ENCODE data around the gene IQCK. TPM values are rescaled to one million over a fixed set of nuclear protein-coding genes. Genes with fewer than 3 reads are reported as not detected.
A peak's percentile ranks its signal among the peaks of the same experiment; 100 is the strongest.

IQCK gene
- total and polyA plus RNA-seq, 2 donors (not counting 3 experiments of a cell fraction or from before 2014, with no cell fraction given): 17.2 to 18.1 TPM

GRCh38 chr16:19883296-19883965, 165.4 kb downstream of the IQCK start:
- Histone ChIP-seq H3K9me3 (replicated peaks; ENCODE audit: control insufficient read depth, insufficient read depth, low read length) (no peaks in the 10 kb centered on the region), H3K36me3 (ENCODE audit: control insufficient read depth in 2 of 2, extremely low read depth in 1 of 2, insufficient read depth in 2 of 2, low read length in 2 of 2) (no peaks in the 10 kb centered on the region), H3K9ac (replicated peaks; ENCODE audit: extremely low read depth, insufficient read depth, low read length) (peak overlapping the region; percentile 4), H3K4me3 (replicated peaks in 1 of 3; ENCODE audit: insufficient read depth in 1 of 3, low read depth in 1 of 3, low read length in 3 of 3) (peak overlapping the region in 2 of 3 experiments; percentile 28 to 83), H3K79me2 (ENCODE audit: control insufficient read depth, insufficient read depth, low read length) (no peaks in the 10 kb centered on the region), H4K20me1 (replicated peaks; ENCODE audit: control insufficient read depth, extremely low read depth, insufficient read depth, low read length) (no peaks in the 10 kb centered on the region), H3K4me1 (ENCODE audit: control insufficient read depth, extremely low read depth, insufficient read depth, low read length) (peaks cover 21% of the 10 kb centered on the region), H3K4me2 (ENCODE audit: insufficient read depth, low read length) (peak overlapping the region; percentile 43), H3K27ac (ENCODE audit: insufficient read depth, low read depth, low read length) (no peak overlapping the region), H2AFZ (ENCODE audit: low read depth, low read length) (peak overlapping the region; percentile 52), H3K27me3 (ENCODE audit: control insufficient read depth in 2 of 2, insufficient read depth in 2 of 2, low read length in 2 of 2) (peaks cover 1 to 12% of the 10 kb centered on the region in 2 experiments), H3K9me1 (replicated peaks; ENCODE audit: control insufficient read depth, extremely low read depth, insufficient read depth, low read length) (no peaks in the 10 kb centered on the region)
- ChIA-PET CTCF (interaction anchor here (0.9 to 8.5 kb wide), 15 partner anchors 15 to 299 kb away, joined by 3 to 251 read pairs (median 4); partner anchors contain the start of genes IQCK and KNOP1), POLR2A (interaction anchor here (0.6 kb wide), 1 partner anchor 202 kb away, joined by 7 read pairs; no protein-coding TSS in a partner anchor)
- dilution Hi-C loops (cut with MboI; ENCODE audit: extremely low pct_ligation_motif_present, low sequenced_read_pairs): no loop called here
- BruUV-seq (replicated peaks): TSS peak; percentile 9
- FAIRE-seq: no peak
- intact Hi-C loops (cut with micrococcal nuclease): no loop called here
- peak; percentile 31 for DNase-seq (ENCODE audit: low read depth, low spot score)
- no peak for TF ChIP-seq MYC (IDR thresholded peaks at IDR 0.05; ENCODE audit: low read depth, low read length)
- peak; percentile 78 for TF ChIP-seq EZH2 (IDR thresholded peaks at IDR 0.05; ENCODE audit: borderline replicate concordance, low read depth, low read length, severe bottlenecking)
- no peak for TF ChIP-seq POLR2AphosphoS5 (IDR thresholded peaks at IDR 0.05; ENCODE audit: insufficient read depth, low read depth, low read length)

GRCh38 chr16:19883966-19884485, 166.0 kb downstream of the IQCK start:
- H3K4me3 ChIP-seq (replicated peaks in 1 of 3; ENCODE audit: insufficient read depth in 1 of 3, low read depth in 1 of 3, low read length in 3 of 3): peak overlapping the region in 2 of 3 experiments; percentile 29 to 83
- dilution Hi-C loops (cut with MboI; ENCODE audit: extremely low pct_ligation_motif_present, low sequenced_read_pairs): no loop called here
- FAIRE-seq (no peak), DNase-seq (ENCODE audit: low read depth, low spot score) (peak; percentile 15)
- H3K27me3 ChIP-seq (ENCODE audit: control insufficient read depth in 2 of 2, insufficient read depth in 2 of 2, low read length in 2 of 2): peaks cover 1 to 12% of the 10 kb centered on the region in 2 experiments
- peaks cover 21% of the 10 kb centered on the region for H3K4me1 ChIP-seq (ENCODE audit: control insufficient read depth, extremely low read depth, insufficient read depth, low read length)
- ChIA-PET CTCF (interaction anchor here (0.6 to 8.5 kb wide), 21 partner anchors 15 to 300 kb away, joined by 3 to 251 read pairs (median 3); partner anchors contain the start of genes IQCK and KNOP1), POLR2A (interaction anchor here (0.6 kb wide), 1 partner anchor 203 kb away, joined by 7 read pairs; no protein-coding TSS in a partner anchor)
- H3K27ac ChIP-seq (ENCODE audit: insufficient read depth, low read depth, low read length): no peak overlapping the region
- H3K9me3 ChIP-seq (replicated peaks; ENCODE audit: control insufficient read depth, insufficient read depth, low read length): no peaks in the 10 kb centered on the region
- intact Hi-C loops (cut with micrococcal nuclease): no loop called here
- no peaks in the 10 kb centered on the region for H3K79me2 ChIP-seq (ENCODE audit: control insufficient read depth, insufficient read depth, low read length)
- H3K9ac ChIP-seq (replicated peaks; ENCODE audit: extremely low read depth, insufficient read depth, low read length): no peak overlapping the region
- peak overlapping the region; percentile 68 for H2AFZ ChIP-seq (ENCODE audit: low read depth, low read length)
- H4K20me1 ChIP-seq (replicated peaks; ENCODE audit: control insufficient read depth, extremely low read depth, insufficient read depth, low read length): no peaks in the 10 kb centered on the region
- H3K4me2 ChIP-seq (ENCODE audit: insufficient read depth, low read length): peak overlapping the region; percentile 59
- TF ChIP-seq JUN (IDR thresholded peaks at IDR 0.05; ENCODE audit: borderline replicate concordance, insufficient read depth, insufficient read length, low read depth): no peak
- peak; percentile 47 for TF ChIP-seq EZH2 (IDR thresholded peaks at IDR 0.05; ENCODE audit: borderline replicate concordance, low read depth, low read length, severe bottlenecking)
- TF ChIP-seq POLR2AphosphoS5 (IDR thresholded peaks at IDR 0.05; ENCODE audit: insufficient read depth, low read depth, low read length): no peak
- no peak for TF ChIP-seq CTCF (IDR thresholded peaks at IDR 0.05; ENCODE audit: extremely low read depth in 1 of 2, insufficient read depth in 1 of 2, low read depth in 1 of 2, low read length in 2 of 2)
- no peak for TF ChIP-seq GATA2 (IDR thresholded peaks at IDR 0.05; ENCODE audit: insufficient read depth, insufficient read length, low read depth, low read length)
- H3K36me3 ChIP-seq (ENCODE audit: control insufficient read depth in 2 of 2, extremely low read depth in 1 of 2, insufficient read depth in 2 of 2, low read length in 2 of 2): no peaks in the 10 kb centered on the region
- H3K9me1 ChIP-seq (replicated peaks; ENCODE audit: control insufficient read depth, extremely low read depth, insufficient read depth, low read length): no peaks in the 10 kb centered on the region
- no TSS peak for BruUV-seq (replicated peaks)

Measured in endothelial cell of umbilical vein (primary cell).